Measurements from ENCODE around the gene IQSEC3.
"Not testable (repeated sequence)": the region's sequence is repeated elsewhere in the genome, so short reads cannot be mapped to it uniquely, and the experiment has no call there.

Gene IQSEC3

GRCh38 chr12:214003-214741 lies 147.6 kb downstream of the IQSEC3 start, which contains the start of gene SLC6A12:
SLC6A12 (minus strand) TSS chr12:214157; CDS start chr12:209986, 4,171 bp downstream.
- DNase-seq (ENCODE audit: low read depth, low spot score) = no peak

GRCh38 chr12:215116-215515 lies 148.5 kb downstream of the IQSEC3 start:
- no peak for DNase-seq (ENCODE audit: low read depth, low spot score)

- DNase-seq (ENCODE audit: low read depth, low spot score) = not testable (repeated sequence)
Measured at GRCh38 chr12:217029-217428, 150.5 kb downstream of the IQSEC3 start.

GRCh38 chr12:218221-218620 lies 151.7 kb downstream of the IQSEC3 start:
- no peak for DNase-seq (ENCODE audit: low read depth, low spot score)

- DNase-seq (ENCODE audit: low read depth, low spot score) = no peak
Measured at GRCh38 chr12:218728-219590, 152.4 kb downstream of the IQSEC3 start.

DNA sequence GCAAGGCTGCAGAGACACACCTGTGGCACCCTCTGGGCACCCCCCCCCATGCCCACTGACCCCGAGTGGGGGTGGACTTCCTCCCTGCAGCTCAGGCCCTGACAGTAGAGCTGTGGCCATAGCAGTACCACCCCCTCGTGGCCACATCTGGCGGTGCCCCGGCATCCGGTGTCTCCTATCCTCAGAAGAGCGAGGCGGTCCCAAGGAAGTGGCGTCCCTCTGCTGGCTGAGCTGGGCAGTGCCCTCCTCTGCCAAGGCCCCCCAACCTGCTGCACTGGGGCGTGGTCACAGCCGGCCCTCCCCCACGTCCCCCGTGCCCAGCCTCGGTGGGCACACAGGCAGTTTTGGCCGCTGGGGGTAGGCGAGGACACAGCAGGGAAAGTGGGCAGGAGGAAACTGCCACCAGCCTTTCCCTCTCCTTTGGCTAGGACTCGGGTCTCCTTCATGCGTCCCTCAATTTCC lies 153.4 kb downstream of the IQSEC3 start:
- DNase-seq (ENCODE audit: low read depth, low spot score) = no peak

DNA sequence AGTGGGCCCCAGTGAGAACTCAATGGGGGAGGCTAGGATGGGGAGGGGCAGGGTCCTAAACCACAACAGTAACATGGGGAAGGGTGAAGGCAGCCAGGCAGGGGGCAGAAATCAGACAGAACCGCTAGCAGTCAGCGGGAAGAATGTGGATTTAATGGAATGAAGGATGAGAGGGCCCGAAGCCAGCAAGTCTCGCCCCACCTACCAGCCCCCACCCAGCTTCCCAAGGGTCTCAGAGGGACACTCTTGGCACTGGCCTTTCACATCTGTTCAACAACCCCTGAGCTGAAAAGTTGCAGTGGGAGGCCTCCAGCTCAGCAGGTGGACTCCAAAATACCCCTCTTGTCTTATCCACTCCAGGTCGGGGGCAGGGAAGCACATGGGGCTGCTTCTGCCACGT lies 153.9 kb downstream of the IQSEC3 start:
- DNase-seq (ENCODE audit: low read depth, low spot score) = no peak

- no peak for DNase-seq (ENCODE audit: low read depth, low spot score)
Measured at GRCh38 chr12:220946-221550, 154.5 kb downstream of the IQSEC3 start.

GRCh38 chr12:221736-222135 lies 155.2 kb downstream of the IQSEC3 start:
- no peak for DNase-seq (ENCODE audit: low read depth, low spot score)

DNA sequence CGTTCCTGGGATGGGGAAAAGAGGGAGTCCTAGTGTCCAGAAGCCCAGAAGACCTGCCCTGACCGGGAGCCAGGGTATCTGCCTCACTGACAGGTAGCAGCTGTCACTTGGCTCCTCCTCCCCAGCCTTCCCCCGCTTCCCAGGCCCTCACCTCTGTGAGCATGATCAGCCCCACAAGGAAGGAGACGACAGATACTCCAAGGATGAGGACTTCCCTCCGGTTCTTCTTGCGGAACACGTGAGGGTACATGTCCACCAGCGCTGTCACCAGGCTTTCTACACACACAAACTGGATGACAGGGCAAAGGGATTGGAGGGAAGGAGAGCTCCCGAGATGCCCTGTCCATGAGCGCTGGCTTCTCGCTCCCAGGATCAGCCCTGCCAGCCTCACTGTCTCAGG lies 157.3 kb downstream of the IQSEC3 start:
- no peak for DNase-seq (ENCODE audit: low read depth, low spot score)

DNA sequence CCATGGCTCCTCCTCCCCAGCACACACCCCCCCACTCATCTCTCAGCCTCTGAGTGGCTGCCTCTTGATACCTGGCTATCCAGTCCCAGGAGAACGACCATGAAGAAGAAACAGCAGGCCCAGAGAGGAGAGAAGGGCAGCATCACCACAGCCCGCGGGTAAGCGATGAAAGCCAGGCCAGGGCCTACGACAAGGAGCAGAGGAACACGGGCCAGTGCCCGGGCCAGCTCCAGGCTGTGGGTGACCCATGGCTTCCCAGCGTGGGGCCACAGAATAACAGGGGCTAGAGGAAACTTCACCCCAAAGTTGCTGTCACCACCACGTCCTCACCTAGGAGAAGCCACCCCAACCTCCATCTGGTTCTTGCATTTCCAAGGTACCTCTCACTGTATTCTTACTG lies 157.8 kb downstream of the IQSEC3 start:
- DNase-seq (ENCODE audit: low read depth, low spot score) = no peak

- no peak for DNase-seq (ENCODE audit: low read depth, low spot score)
Measured at GRCh38 chr12:225012-225411, 158.4 kb downstream of the IQSEC3 start.

DNA sequence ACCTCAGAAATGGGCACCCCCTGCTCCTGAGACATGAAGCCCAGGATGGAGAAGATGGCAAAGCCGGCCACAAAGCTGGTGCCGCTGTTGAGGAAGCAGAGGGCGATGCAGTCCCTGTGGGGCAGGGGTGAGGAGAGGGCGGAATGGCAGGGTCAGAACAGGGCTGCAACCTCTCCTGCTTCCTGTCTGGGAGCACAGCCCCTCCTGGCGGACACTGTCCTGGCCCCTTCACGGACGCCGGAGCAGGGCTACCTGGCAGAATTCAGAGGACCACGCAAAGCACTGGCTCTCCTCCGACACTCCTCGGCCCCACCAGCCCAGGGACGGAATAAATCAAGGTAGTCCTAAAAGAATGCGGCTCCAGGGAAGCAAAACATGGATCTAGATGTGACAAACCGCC lies 159.8 kb downstream of the IQSEC3 start:
- no peak for DNase-seq (ENCODE audit: low read depth, low spot score)

DNA sequence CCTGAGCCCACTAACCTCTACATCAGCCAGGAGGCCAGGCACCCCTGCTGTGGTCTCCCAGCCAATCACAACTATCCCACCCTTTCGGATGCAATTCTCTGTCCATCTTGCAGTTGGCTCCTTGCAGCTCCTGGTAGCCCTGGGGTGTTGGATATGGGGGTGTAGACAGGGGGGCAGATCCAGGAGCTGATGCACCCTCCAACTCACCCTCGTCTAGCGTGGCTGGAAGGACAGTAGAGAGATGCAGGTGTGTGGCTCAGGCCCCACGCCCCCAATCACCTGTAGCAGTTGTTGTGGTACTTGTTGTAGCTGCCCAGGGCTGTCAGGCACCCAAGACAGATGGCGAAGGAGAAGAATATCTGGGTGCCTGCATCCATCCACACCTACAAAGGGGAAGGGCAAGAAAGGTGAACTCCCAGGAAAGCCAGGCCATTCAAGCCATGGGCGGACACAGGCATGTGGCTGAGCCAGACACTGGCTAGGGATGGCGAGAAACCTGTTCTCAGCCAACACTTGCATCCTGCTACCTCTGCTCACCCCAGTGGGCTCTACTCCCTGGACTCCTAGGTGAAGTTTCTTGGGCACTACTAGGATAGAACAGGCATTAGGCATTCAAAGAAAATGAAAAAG lies 160.8 kb downstream of the IQSEC3 start:
- no peak for DNase-seq (ENCODE audit: low read depth, low spot score)

Measured in smooth muscle cell of the brain vasculature (primary cell).